Activated naive CD8-positive, alpha-beta T cell treated with anti-CD3 and anti-CD28 coated beads for 36 hours (primary cell): ENCODE measurements around the gene GPR173. TPM values are rescaled to one million over a fixed set of nuclear protein-coding genes. Genes with fewer than 3 reads are reported as not detected.

Experiments used
- DNase-seq: peaks from one replicate; pipeline ENCODE4 v3.0.0; 2021
- H3K27ac Mint-ChIP-seq: one replicate; pipeline ENCODE4 v1.8.0; 2022; ENCODE audit warnings: mild to moderate bottlenecking, moderate library complexity, mixed read lengths
- H3K27me3 Mint-ChIP-seq: one replicate; pipeline ENCODE4 v1.8.0; 2022; ENCODE audit warnings: mild to moderate bottlenecking, mixed read lengths
- H3K36me3 Mint-ChIP-seq: one replicate; pipeline ENCODE4 v1.8.0; 2021; ENCODE audit warnings: mild to moderate bottlenecking, mixed read lengths
- H3K4me1 Mint-ChIP-seq: one replicate; pipeline ENCODE4 v1.8.0; 2021; ENCODE audit warnings: mixed read lengths
- H3K4me3 Mint-ChIP-seq: one replicate; pipeline ENCODE4 v1.8.0; 2022; ENCODE audit warnings: mild to moderate bottlenecking, moderate library complexity, mixed read lengths
- H3K9me3 Mint-ChIP-seq: one replicate; pipeline ENCODE4 v1.8.0; 2022; ENCODE audit warnings: mixed read lengths
- total RNA-seq, 2 experiments: library from RNA; stranded (reverse); gene quantifications; one replicate each; pipeline ENCODE4 v1.2.3, GENCODE V29; 2021

Gene GPR173
- total RNA-seq, 2 experiments from 2014 or later, result 0.56 to 0.64 TPM

GRCh38 chrX:53093177-53093655 lies 44.6 kb downstream of the GPR173 start:
- Mint-ChIP-seq H3K27me3 (no peaks in the 10 kb centered on the region), H3K4me3 (peak overlapping the region; percentile 91), H3K36me3 (peaks cover 5% of the 10 kb centered on the region), H3K4me1 (peaks cover 23% of the 10 kb centered on the region), H3K27ac (peak overlapping the region; percentile 86), H3K9me3 (no peaks in the 10 kb centered on the region)
- DNase-seq, result peak; percentile 81

- H3K27ac Mint-ChIP-seq, result peak within 1 kb of the TSS; percentile 86
- H3K4me1 Mint-ChIP-seq, result peaks cover 19% of the 10 kb centered on the region
- DNase-seq, result peak; percentile 81
- peaks cover 1% of the 10 kb centered on the region for H3K36me3 Mint-ChIP-seq
- H3K27me3 Mint-ChIP-seq, result no peaks in the 10 kb centered on the region
- peak within 1 kb of the TSS; percentile 91 for H3K4me3 Mint-ChIP-seq
- no peaks in the 10 kb centered on the region for H3K9me3 Mint-ChIP-seq
Measured at GRCh38 chrX:53093748-53094581, 45.4 kb downstream of the GPR173 start, which contains the start of gene KANTR. Gene KANTR, plus strand, starts transcription at chrX:53094142. Its CDS starts 30,131 bp downstream, at chrX:53124273.

DNA sequence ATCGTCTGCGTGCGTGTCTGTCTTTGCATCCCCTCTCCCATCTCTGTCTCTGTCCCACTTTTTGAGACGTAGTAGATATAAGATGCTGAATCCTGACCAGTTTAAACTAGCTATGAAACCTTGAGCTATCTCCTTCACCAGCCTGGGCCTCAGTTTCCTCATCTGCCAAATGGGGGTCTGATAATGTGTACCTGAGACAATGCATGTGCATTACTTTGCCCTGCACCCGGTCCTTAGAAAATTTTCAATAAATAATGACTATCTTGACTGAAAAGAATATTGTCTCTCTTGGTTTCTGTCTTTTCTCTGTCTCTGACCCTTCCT lies 46.0 kb downstream of the GPR173 start:
- Mint-ChIP-seq H3K27ac (peak overlapping the region; percentile 86), H3K9me3 (no peaks in the 10 kb centered on the region), H3K27me3 (no peaks in the 10 kb centered on the region), H3K36me3 (peaks cover 1% of the 10 kb centered on the region), H3K4me1 (peaks cover 16% of the 10 kb centered on the region), H3K4me3 (peak overlapping the region; percentile 91)
- no peak for DNase-seq

DNA sequence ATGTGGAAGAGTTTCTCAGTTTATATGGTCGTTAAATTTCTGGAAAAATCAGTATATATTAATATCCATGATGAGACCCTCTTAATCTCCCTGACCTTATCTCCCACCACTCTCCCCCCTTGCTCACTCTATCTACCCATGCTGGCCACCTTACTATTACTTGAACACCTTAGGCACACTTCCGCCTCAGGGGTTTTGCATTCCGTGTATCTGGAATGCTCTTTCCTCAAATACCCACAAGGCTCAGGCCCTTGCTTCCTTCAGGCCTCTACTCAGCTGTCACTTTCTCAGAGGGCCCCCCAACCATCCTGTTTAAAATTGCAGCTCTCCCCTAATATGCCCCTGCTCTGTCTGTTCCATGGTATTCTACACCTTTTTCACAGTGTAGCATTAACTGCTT lies 47.2 kb downstream of the GPR173 start:
- Mint-ChIP-seq H3K27ac (no peak overlapping the region), H3K36me3 (peaks cover under 1% of the 10 kb centered on the region), H3K9me3 (no peaks in the 10 kb centered on the region), H3K4me3 (no peak overlapping the region), H3K4me1 (peaks cover 14% of the 10 kb centered on the region), H3K27me3 (no peaks in the 10 kb centered on the region)
- DNase-seq, result no peak

GRCh38 chrX:53114864-53115549 lies 66.4 kb downstream of the GPR173 start:
- Mint-ChIP-seq H3K4me3 (no peak overlapping the region), H3K9me3 (no peaks in the 10 kb centered on the region), H3K36me3 (no peaks in the 10 kb centered on the region), H3K27me3 (no peaks in the 10 kb centered on the region), H3K4me1 (peaks cover 2% of the 10 kb centered on the region), H3K27ac (no peak overlapping the region)
- DNase-seq, result no peak

DNA sequence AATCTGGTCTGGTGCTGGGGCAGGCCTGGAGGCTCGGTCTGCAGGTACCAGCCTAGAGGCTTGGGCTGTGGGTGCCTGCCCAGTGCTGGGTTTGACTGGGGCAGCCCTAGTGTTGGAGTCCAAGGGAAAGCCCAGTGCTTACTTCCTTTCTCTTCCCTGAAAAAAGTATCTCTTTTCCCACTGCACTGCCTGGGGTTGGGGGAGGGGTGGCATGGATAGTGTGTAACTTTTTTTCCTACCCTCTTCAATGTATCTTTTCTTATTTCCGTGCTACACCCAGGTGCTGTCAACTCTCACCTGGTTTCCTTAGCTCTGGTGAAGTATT lies 66.9 kb downstream of the GPR173 start:
- Mint-ChIP-seq H3K9me3 (no peaks in the 10 kb centered on the region), H3K36me3 (no peaks in the 10 kb centered on the region), H3K4me1 (peaks cover 2% of the 10 kb centered on the region), H3K27ac (no peak overlapping the region), H3K27me3 (no peaks in the 10 kb centered on the region), H3K4me3 (no peak overlapping the region)
- no peak for DNase-seq

DNA sequence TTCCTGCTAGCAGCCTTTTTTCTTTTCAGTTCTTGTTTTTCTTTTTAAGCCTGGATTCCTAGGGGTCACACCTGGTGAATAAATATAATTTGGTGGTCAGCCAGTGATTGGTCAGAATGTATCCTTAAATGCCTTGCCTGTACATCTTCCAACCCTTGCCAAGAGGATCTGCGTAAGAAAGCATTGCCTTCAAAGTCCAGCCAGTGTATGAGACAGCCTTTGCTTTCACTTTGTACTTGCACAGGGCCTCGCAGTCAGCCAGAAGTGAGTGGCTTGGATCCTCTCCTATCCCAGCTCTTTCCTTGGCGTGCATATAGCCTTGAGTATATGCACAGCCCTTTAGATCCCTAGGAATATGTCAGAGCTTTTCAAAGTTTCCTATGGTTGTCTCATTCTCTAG lies 67.5 kb downstream of the GPR173 start:
- Mint-ChIP-seq H3K27ac (no peak overlapping the region), H3K4me3 (no peak overlapping the region), H3K4me1 (peaks cover 2% of the 10 kb centered on the region), H3K9me3 (no peaks in the 10 kb centered on the region), H3K36me3 (no peaks in the 10 kb centered on the region), H3K27me3 (no peaks in the 10 kb centered on the region)
- no peak for DNase-seq

DNA sequence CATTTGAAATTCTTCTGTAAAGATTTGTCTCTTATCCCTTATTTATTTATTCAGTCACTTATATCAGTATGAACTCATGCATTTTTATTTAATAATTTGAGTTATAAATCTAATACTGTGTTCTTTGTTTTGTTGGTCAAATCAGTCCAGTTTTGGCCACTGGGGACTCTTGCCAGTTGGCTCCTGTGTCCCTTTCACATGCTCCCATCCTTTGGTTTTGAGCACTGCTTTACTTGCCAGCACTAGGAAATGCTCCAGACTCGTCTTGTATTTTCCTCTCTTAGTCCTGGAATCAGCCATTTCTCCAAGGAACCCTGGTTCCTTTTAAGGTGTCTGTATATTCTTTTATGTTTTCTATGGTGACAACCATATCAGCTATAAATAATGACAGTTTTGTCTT lies 73.4 kb downstream of the GPR173 start:
- H3K27me3 Mint-ChIP-seq, result no peaks in the 10 kb centered on the region
- no peak overlapping the region for H3K27ac Mint-ChIP-seq
- no peak for DNase-seq

GRCh38 chrX:53125506-53125905 lies 76.9 kb downstream of the GPR173 start:
- peaks cover 7% of the 10 kb centered on the region for H3K36me3 Mint-ChIP-seq
- no peaks in the 10 kb centered on the region for H3K27me3 Mint-ChIP-seq
- H3K9me3 Mint-ChIP-seq, result peaks cover 3% of the 10 kb centered on the region
- H3K4me3 Mint-ChIP-seq, result no peak overlapping the region
- DNase-seq, result no peak
- no peak overlapping the region for H3K27ac Mint-ChIP-seq
- peaks cover 9% of the 10 kb centered on the region for H3K4me1 Mint-ChIP-seq

More for the DNA sequence above, 73.4 kb downstream of the GPR173 start:
- Mint-ChIP-seq H3K4me3 (no peak overlapping the region), H3K9me3 (peaks cover 3% of the 10 kb centered on the region), H3K4me1 (peaks cover 9% of the 10 kb centered on the region), H3K36me3 (peaks cover 7% of the 10 kb centered on the region)

GRCh38 chrX:53126377-53126776 lies 77.8 kb downstream of the GPR173 start:
- no peak for DNase-seq
- Mint-ChIP-seq H3K36me3 (peaks cover 7% of the 10 kb centered on the region), H3K9me3 (peaks cover 3% of the 10 kb centered on the region), H3K4me1 (peaks cover 9% of the 10 kb centered on the region), H3K4me3 (no peak overlapping the region), H3K27me3 (no peaks in the 10 kb centered on the region), H3K27ac (no peak overlapping the region)

GRCh38 chrX:53128097-53128749 lies 79.6 kb downstream of the GPR173 start:
- Mint-ChIP-seq H3K27ac (no peak overlapping the region), H3K9me3 (peaks cover 3% of the 10 kb centered on the region), H3K27me3 (no peaks in the 10 kb centered on the region), H3K4me3 (no peak overlapping the region), H3K4me1 (peaks cover 9% of the 10 kb centered on the region), H3K36me3 (peaks cover 12% of the 10 kb centered on the region)
- no peak for DNase-seq

Other genes with a start within 250 kb of the GPR173 start
- gene XAGE5, start 237.5 kb upstream of the GPR173 start, total RNA-seq, result not detected
- gene XAGE3, start 180.7 kb upstream of the GPR173 start, total RNA-seq, result not detected
- 10 to 100 TPM; 15.8 to 17.0 TPM for gene FAM156B, start 151.5 kb upstream of the GPR173 start, total RNA-seq
- gene FAM156A, start 90.3 kb upstream of the GPR173 start, total RNA-seq, result 10 to 100 TPM; 22.7 to 23.7 TPM
- 10 to 100 TPM; 46.7 to 52.7 TPM for gene TSPYL2, start 33.6 kb downstream of the GPR173 start, total RNA-seq
- gene KANTR, start 45.4 kb downstream of the GPR173 start, total RNA-seq, result 1 to 10 TPM; 6.3 to 6.4 TPM
- 10 to 100 TPM; 78.1 to 78.4 TPM for gene KDM5C, start 176.4 kb downstream of the GPR173 start, total RNA-seq
- gene IQSEC2, start 232.8 kb downstream of the GPR173 start, total RNA-seq, result under 1 TPM; 0.20 to 0.21 TPM